Natural killer cell treated with Interleukin-12 subunit alpha and Interleukin-12 subunit beta and Interleukin-15 and Interleukin-18, amount 100 ng/mL, for 72 hours (primary cell): ENCODE data around the gene CPO. TPM values are rescaled to one million over a fixed set of nuclear protein-coding genes. Genes with fewer than 3 reads are reported as not detected.
A peak's percentile ranks its signal among the peaks of the same experiment; 100 is the strongest.

Experiments
- ATAC-seq, 2 donors: fragments of 150-1000 bp; cut with Tn5 transposase in 1 of 2; sonication (Bioruptor Pico), chemical (Tn5 transposase) in 1 of 2; 2 replicates each; pipeline ENCODE4 v1.10.0; 2021
- DNase-seq: peaks from one replicate; pipeline ENCODE4 v3.0.0; 2022; ENCODE audit warnings: low spot score
- H3K27ac Mint-ChIP-seq, 2 donors: 1 replicate in 1 of 2; 2 replicates in 1 of 2; pipeline ENCODE4 v1.8.0; 2022; ENCODE audit warnings: mixed read lengths in 2 of 2, mild to moderate bottlenecking in 1 of 2, moderate library complexity in 1 of 2
- H3K27me3 Mint-ChIP-seq, 2 donors: 1 replicate in 1 of 2; 2 replicates in 1 of 2; pipeline ENCODE4 v1.8.0; 2022; ENCODE audit warnings: mixed read lengths in 2 of 2
- H3K36me3 Mint-ChIP-seq: one replicate; pipeline ENCODE4 v1.8.0; 2022; ENCODE audit warnings: mixed read lengths
- H3K4me1 Mint-ChIP-seq, 2 donors: 1 replicate in 1 of 2; 2 replicates in 1 of 2; pipeline ENCODE4 v1.8.0; 2022; ENCODE audit warnings: low read depth in 2 of 2, mixed read lengths in 2 of 2, mild to moderate bottlenecking in 1 of 2
- H3K4me3 Mint-ChIP-seq: one replicate; pipeline ENCODE4 v1.8.0; 2022; ENCODE audit warnings: mixed read lengths
- H3K9me3 Mint-ChIP-seq: 2 replicates; pipeline ENCODE4 v1.8.0; 2022; ENCODE audit warnings: mixed read lengths
- total RNA-seq, 2 donors: library from RNA; stranded (reverse); gene quantifications; one replicate each; pipeline ENCODE4 v1.2.3, GENCODE V29; 2022

CPO gene
- total RNA-seq, 2 donors from 2014 or later = not detected

- Mint-ChIP-seq H3K9me3 (peaks cover 3% of the 10 kb centered on the region), H3K4me1 (peaks cover 24 to 36% of the 10 kb centered on the region in 2 donors), H3K4me3 (no peak overlapping the region), H3K36me3 (no peaks in the 10 kb centered on the region), H3K27me3 (peaks cover 2 to 12% of the 10 kb centered on the region in 2 donors), H3K27ac (peak overlapping the region in 1 of 2 donors; percentile 12)
- no peak for DNase-seq
- ATAC-seq = peak in 1 of 2 donors; percentile 71
These were observed 42.5 kb downstream of the CPO start for GRCh38 chr2:206981739-206982340.

GRCh38 chr2:206982360-206982955, 43.1 kb downstream of the CPO start:
- Mint-ChIP-seq H3K36me3 (no peaks in the 10 kb centered on the region), H3K27ac (peak overlapping the region in 1 of 2 donors; percentile 12), H3K27me3 (peaks cover 2 to 9% of the 10 kb centered on the region in 2 donors), H3K4me3 (no peak overlapping the region), H3K9me3 (peaks cover 3% of the 10 kb centered on the region), H3K4me1 (peaks cover 24 to 40% of the 10 kb centered on the region in 2 donors)
- DNase-seq = no peak
- no peak for ATAC-seq

- Mint-ChIP-seq H3K27me3 (peaks cover 2 to 7% of the 10 kb centered on the region in 2 donors), H3K9me3 (peaks cover 3% of the 10 kb centered on the region), H3K36me3 (no peaks in the 10 kb centered on the region), H3K4me3 (no peak overlapping the region), H3K4me1 (peaks cover 24 to 40% of the 10 kb centered on the region in 2 donors), H3K27ac (peak overlapping the region in 1 of 2 donors; percentile 12)
- ATAC-seq = no peak
- DNase-seq = no peak
These were observed 44.0 kb downstream of the CPO start for GRCh38 chr2:206983161-206983859.

- Mint-ChIP-seq H3K9me3 (peaks cover 3% of the 10 kb centered on the region), H3K27ac (no peak overlapping the region), H3K36me3 (no peaks in the 10 kb centered on the region), H3K4me1 (peaks cover 27 to 44% of the 10 kb centered on the region in 2 donors), H3K4me3 (peak overlapping the region; percentile 1), H3K27me3 (peaks cover 0 to 2% of the 10 kb centered on the region in 2 donors)
- peak; percentile 52 to 61 for ATAC-seq
- no peak for DNase-seq
These were observed 44.9 kb downstream of the CPO start for GRCh38 chr2:206984206-206984605.

- H3K36me3 Mint-ChIP-seq = no peaks in the 10 kb centered on the region
- H3K27me3 Mint-ChIP-seq = peaks cover 0 to 2% of the 10 kb centered on the region in 2 donors
- DNase-seq (no peak), ATAC-seq (no peak)
- peak overlapping the region in 1 of 2 donors; percentile 22 for H3K27ac Mint-ChIP-seq
- H3K9me3 Mint-ChIP-seq = peaks cover 3% of the 10 kb centered on the region
- no peak overlapping the region for H3K4me3 Mint-ChIP-seq
- H3K4me1 Mint-ChIP-seq = peaks cover 29 to 43% of the 10 kb centered on the region in 2 donors
These were observed 47.6 kb downstream of the CPO start for GRCh38 chr2:206986943-206987342.

- Mint-ChIP-seq H3K4me3 (no peak overlapping the region), H3K9me3 (peaks cover 3% of the 10 kb centered on the region), H3K36me3 (no peaks in the 10 kb centered on the region), H3K27ac (no peak overlapping the region), H3K27me3 (peaks cover 0 to 2% of the 10 kb centered on the region in 2 donors), H3K4me1 (peaks cover 21 to 34% of the 10 kb centered on the region in 2 donors)
- ATAC-seq (no peak), DNase-seq (no peak)
These were observed 48.5 kb downstream of the CPO start for GRCh38 chr2:206987810-206988209.

GRCh38 chr2:206988884-206989283, 49.6 kb downstream of the CPO start:
- no peak for DNase-seq
- no peak for ATAC-seq
- Mint-ChIP-seq H3K4me1 (peaks cover 14 to 31% of the 10 kb centered on the region in 2 donors), H3K27ac (peak overlapping the region in 1 of 2 donors; percentile 22), H3K36me3 (no peaks in the 10 kb centered on the region), H3K9me3 (peaks cover 3% of the 10 kb centered on the region), H3K27me3 (peaks cover 0 to 2% of the 10 kb centered on the region in 2 donors), H3K4me3 (no peak overlapping the region)

GRCh38 chr2:206989311-206989710, 50.0 kb downstream of the CPO start:
- Mint-ChIP-seq H3K27me3 (peaks cover 0 to 2% of the 10 kb centered on the region in 2 donors), H3K4me1 (peaks cover 10 to 29% of the 10 kb centered on the region in 2 donors), H3K4me3 (no peak overlapping the region), H3K9me3 (peaks cover 3% of the 10 kb centered on the region), H3K27ac (peak overlapping the region in 1 of 2 donors; percentile 22), H3K36me3 (no peaks in the 10 kb centered on the region)
- DNase-seq (no peak), ATAC-seq (peak in 1 of 2 donors; percentile 62)

- H3K9me3 Mint-ChIP-seq = peaks cover 3% of the 10 kb centered on the region
- H3K27ac Mint-ChIP-seq = no peak overlapping the region
- DNase-seq (no peak), ATAC-seq (no peak)
- no peaks in the 10 kb centered on the region for H3K36me3 Mint-ChIP-seq
- H3K4me1 Mint-ChIP-seq = peaks cover 8 to 27% of the 10 kb centered on the region in 2 donors
- peaks cover 0 to 2% of the 10 kb centered on the region in 2 donors for H3K27me3 Mint-ChIP-seq
- no peak overlapping the region for H3K4me3 Mint-ChIP-seq
These were observed 51.0 kb downstream of the CPO start for GRCh38 chr2:206990360-206990759.

- Mint-ChIP-seq H3K27ac (no peak overlapping the region), H3K4me3 (no peak overlapping the region), H3K27me3 (peaks cover 0 to 2% of the 10 kb centered on the region in 2 donors), H3K9me3 (peaks cover 3% of the 10 kb centered on the region), H3K36me3 (no peaks in the 10 kb centered on the region), H3K4me1 (peaks cover 8 to 27% of the 10 kb centered on the region in 2 donors)
- DNase-seq = no peak
- no peak for ATAC-seq
These were observed 51.8 kb downstream of the CPO start for GRCh38 chr2:206991070-206991469.

- no peak overlapping the region for H3K27ac Mint-ChIP-seq
- DNase-seq (no peak), ATAC-seq (no peak)
- H3K4me1 Mint-ChIP-seq = peaks cover 8 to 16% of the 10 kb centered on the region in 2 donors
- H3K4me3 Mint-ChIP-seq = no peak overlapping the region
- no peaks in the 10 kb centered on the region for H3K9me3 Mint-ChIP-seq
- H3K36me3 Mint-ChIP-seq = no peaks in the 10 kb centered on the region
- H3K27me3 Mint-ChIP-seq = peaks cover 0 to 12% of the 10 kb centered on the region in 2 donors
These were observed 54.1 kb downstream of the CPO start for GRCh38 chr2:206993396-206993911.

GRCh38 chr2:206993964-206994363, 54.6 kb downstream of the CPO start:
- Mint-ChIP-seq H3K4me1 (peaks cover 8 to 14% of the 10 kb centered on the region in 2 donors), H3K27me3 (peaks cover 0 to 12% of the 10 kb centered on the region in 2 donors), H3K4me3 (no peak overlapping the region), H3K36me3 (no peaks in the 10 kb centered on the region), H3K27ac (no peak overlapping the region), H3K9me3 (no peaks in the 10 kb centered on the region)
- ATAC-seq (no peak), DNase-seq (no peak)

- Mint-ChIP-seq H3K27me3 (peaks cover 0 to 21% of the 10 kb centered on the region in 2 donors), H3K4me3 (no peak overlapping the region), H3K36me3 (peaks cover 7% of the 10 kb centered on the region), H3K27ac (no peak overlapping the region), H3K4me1 (peaks cover 4 to 8% of the 10 kb centered on the region in 2 donors), H3K9me3 (no peaks in the 10 kb centered on the region)
- DNase-seq (no peak), ATAC-seq (no peak)
These were observed 57.3 kb downstream of the CPO start for GRCh38 chr2:206996556-206997065.
